ENCODE data around the gene PKP3. TPM values are rescaled to one million over a fixed set of nuclear protein-coding genes. Genes with fewer than 3 reads are reported as not detected.
"Not testable (repeated sequence)": the region's sequence is repeated elsewhere in the genome, so short reads cannot be mapped to it uniquely, and the experiment has no call there.

PKP3 gene
- polyA plus RNA-seq, 1 donor (not counting 4 experiments of a cell fraction or from before 2014, with no cell fraction given) = 125 TPM

GRCh38 chr11:433641-434040 lies 39.6 kb downstream of the PKP3 start:
- Histone ChIP-seq H3K4me2 (ENCODE audit: control insufficient read depth, extremely low read depth, insufficient read depth, low read depth, low read length) (no peak overlapping the region), H3K9me3 (ENCODE audit: control insufficient read depth, low read depth, low read length) (no peaks in the 10 kb centered on the region), H3K4me1 (ENCODE audit: control insufficient read depth, extremely low read depth, insufficient read depth, low read length) (no peaks in the 10 kb centered on the region), H3K9me1 (ENCODE audit: control insufficient read depth, extremely low read depth, insufficient read depth, low read length) (no peaks in the 10 kb centered on the region), H3K36me3 (ENCODE audit: control insufficient read depth in 2 of 2, extremely low read depth in 1 of 2, insufficient read depth in 2 of 2, low read length in 2 of 2) (peaks cover 0 to 8% of the 10 kb centered on the region in 2 experiments), H3K27ac (ENCODE audit: control insufficient read depth, insufficient read depth, low read length) (no peak overlapping the region), H3K4me3 (ENCODE audit: control insufficient read depth in 2 of 3, extremely low read depth in 1 of 3, insufficient read depth in 2 of 3, low read depth in 1 of 3, low read length in 3 of 3) (no peak overlapping the region), H3K79me2 (ENCODE audit: control insufficient read depth, insufficient read depth, low read length) (peaks cover 2% of the 10 kb centered on the region), H3K27me3 (ENCODE audit: control insufficient read depth, extremely low read depth, insufficient read depth, low read length) (no peaks in the 10 kb centered on the region), H2AFZ (ENCODE audit: control insufficient read depth, low read length) (no peak overlapping the region), H3K9ac (ENCODE audit: control insufficient read depth, extremely low read depth, insufficient read depth, low read length) (no peak overlapping the region), H4K20me1 (ENCODE audit: control insufficient read depth, extremely low read depth, insufficient read depth, low read length) (no peaks in the 10 kb centered on the region)
- FAIRE-seq = no peak
- dilution Hi-C loops (cut with MboI; ENCODE audit: extremely low pct_ligation_motif_present, low sequenced_read_pairs) = no loop called here
- DNase-seq (ENCODE audit: low read depth, low spot score) = no peak
- TF ChIP-seq CTCF (optimal IDR thresholded peaks at IDR 0.05 in 1 of 3, IDR thresholded peaks at IDR 0.05 in 1 of 3, conservative IDR thresholded peaks at IDR 0.05 in 1 of 3; ENCODE audit: extremely low read depth in 1 of 3, insufficient read depth in 2 of 3, low read length in 3 of 3) (no peak), EZH2 (IDR thresholded peaks at IDR 0.05; ENCODE audit: low read length) (no peak)

- no peaks in the 10 kb centered on the region for H3K4me1 ChIP-seq (ENCODE audit: control insufficient read depth, extremely low read depth, insufficient read depth, low read length)
- H3K36me3 ChIP-seq (ENCODE audit: control insufficient read depth in 2 of 2, extremely low read depth in 1 of 2, insufficient read depth in 2 of 2, low read length in 2 of 2) = peaks cover 0 to 7% of the 10 kb centered on the region in 2 experiments
- DNase-seq (ENCODE audit: low read depth, low spot score) = no peak
- H3K27me3 ChIP-seq (ENCODE audit: control insufficient read depth, extremely low read depth, insufficient read depth, low read length) = no peaks in the 10 kb centered on the region
- no peak overlapping the region for H3K4me2 ChIP-seq (ENCODE audit: control insufficient read depth, extremely low read depth, insufficient read depth, low read depth, low read length)
- H3K4me3 ChIP-seq (ENCODE audit: control insufficient read depth in 2 of 3, extremely low read depth in 1 of 3, insufficient read depth in 2 of 3, low read depth in 1 of 3, low read length in 3 of 3) = no peak overlapping the region
- H2AFZ ChIP-seq (ENCODE audit: control insufficient read depth, low read length) = no peak overlapping the region
- no peaks in the 10 kb centered on the region for H3K9me3 ChIP-seq (ENCODE audit: control insufficient read depth, low read depth, low read length)
- dilution Hi-C loops (cut with MboI; ENCODE audit: extremely low pct_ligation_motif_present, low sequenced_read_pairs) = no loop called here
- H4K20me1 ChIP-seq (ENCODE audit: control insufficient read depth, extremely low read depth, insufficient read depth, low read length) = no peaks in the 10 kb centered on the region
- H3K9me1 ChIP-seq (ENCODE audit: control insufficient read depth, extremely low read depth, insufficient read depth, low read length) = no peaks in the 10 kb centered on the region
- no peak overlapping the region for H3K9ac ChIP-seq (ENCODE audit: control insufficient read depth, extremely low read depth, insufficient read depth, low read length)
- H3K27ac ChIP-seq (ENCODE audit: control insufficient read depth, insufficient read depth, low read length) = no peak overlapping the region
- TF ChIP-seq CTCF (optimal IDR thresholded peaks at IDR 0.05 in 1 of 3, IDR thresholded peaks at IDR 0.05 in 1 of 3, conservative IDR thresholded peaks at IDR 0.05 in 1 of 3; ENCODE audit: extremely low read depth in 1 of 3, insufficient read depth in 2 of 3, low read length in 3 of 3) (no peak), EZH2 (IDR thresholded peaks at IDR 0.05; ENCODE audit: low read length) (no peak)
- H3K79me2 ChIP-seq (ENCODE audit: control insufficient read depth, insufficient read depth, low read length) = peaks cover 2% of the 10 kb centered on the region
- FAIRE-seq = no peak
Observed at GRCh38 chr11:434496-434895, 40.5 kb downstream of the PKP3 start.

- DNase-seq (ENCODE audit: low read depth, low spot score); H3K27ac ChIP-seq (ENCODE audit: control insufficient read depth, insufficient read depth, low read length); H3K79me2 ChIP-seq (ENCODE audit: control insufficient read depth, insufficient read depth, low read length); dilution Hi-C loops (cut with MboI; ENCODE audit: extremely low pct_ligation_motif_present, low sequenced_read_pairs); H3K9ac ChIP-seq (ENCODE audit: control insufficient read depth, extremely low read depth, insufficient read depth, low read length); H3K9me1 ChIP-seq (ENCODE audit: control insufficient read depth, extremely low read depth, insufficient read depth, low read length); H3K4me3 ChIP-seq (ENCODE audit: control insufficient read depth in 2 of 3, extremely low read depth in 1 of 3, insufficient read depth in 2 of 3, low read depth in 1 of 3, low read length in 3 of 3); FAIRE-seq; H3K36me3 ChIP-seq (ENCODE audit: control insufficient read depth in 2 of 2, extremely low read depth in 1 of 2, insufficient read depth in 2 of 2, low read length in 2 of 2); H3K4me2 ChIP-seq (ENCODE audit: control insufficient read depth, extremely low read depth, insufficient read depth, low read depth, low read length); H3K27me3 ChIP-seq (ENCODE audit: control insufficient read depth, extremely low read depth, insufficient read depth, low read length); H3K4me1 ChIP-seq (ENCODE audit: control insufficient read depth, extremely low read depth, insufficient read depth, low read length); H4K20me1 ChIP-seq (ENCODE audit: control insufficient read depth, extremely low read depth, insufficient read depth, low read length); H2AFZ ChIP-seq (ENCODE audit: control insufficient read depth, low read length); H3K9me3 ChIP-seq (ENCODE audit: control insufficient read depth, low read depth, low read length): not testable (repeated sequence)
Observed at GRCh38 chr11:434999-435740, 41.2 kb downstream of the PKP3 start.
